Effector memory CD8-positive, alpha-beta T cell (primary cell): ENCODE results near the gene PRKAB2.
"Not testable (repeated sequence)": the region's sequence is repeated elsewhere in the genome, so short reads cannot be mapped to it uniquely, and the experiment has no call there.

Source experiments
- ATAC-seq: fragments of 150-1000 bp; cut with Tn5 transposase; replicated peaks from 2 replicates; pipeline ENCODE4 v1.10.0; 2021; ENCODE audit warnings: mild to moderate bottlenecking, moderate library complexity
- DNase-seq, 3 experiments: peaks; one replicate each; pipeline ENCODE4 v3.0.0; 2021
- H3K27ac Mint-ChIP-seq, 2 donors: one replicate each; pipeline ENCODE4 v1.8.0; 2022; ENCODE audit warnings: mild to moderate bottlenecking in 2 of 2, mixed read lengths in 2 of 2, moderate library complexity in 2 of 2
- H3K27me3 Mint-ChIP-seq, 2 donors: one replicate each; pipeline ENCODE4 v1.8.0; 2022; ENCODE audit warnings: mixed read lengths in 2 of 2
- H3K36me3 Mint-ChIP-seq: one replicate; pipeline ENCODE4 v1.8.0; 2022; ENCODE audit warnings: mild to moderate bottlenecking, moderate library complexity, mixed read lengths; ENCODE audit not compliant: insufficient read depth
- H3K4me1 Mint-ChIP-seq, 2 donors: one replicate each; pipeline ENCODE4 v1.8.0; 2022; ENCODE audit warnings: low read depth in 2 of 2, mixed read lengths in 2 of 2
- H3K4me3 Mint-ChIP-seq, 2 donors: one replicate each; pipeline ENCODE4 v1.8.0; 2022; ENCODE audit warnings: mild to moderate bottlenecking in 2 of 2, mixed read lengths in 2 of 2, moderate library complexity in 2 of 2
- H3K9me3 Mint-ChIP-seq, 2 donors: one replicate each; pipeline ENCODE4 v1.8.0; 2022; ENCODE audit warnings: mixed read lengths in 2 of 2

The PRKAB2 gene

GRCh38 chr1:147204080-147204479 lies 31.8 kb upstream of the PRKAB2 start:
- Mint-ChIP-seq H3K27ac (no peak overlapping the region), H3K4me1 (peaks cover under 1 to 5% of the 10 kb centered on the region in 2 donors), H3K4me3 (no peak overlapping the region), H3K9me3 (no peaks in the 10 kb centered on the region), H3K27me3 (no peaks in the 10 kb centered on the region), H3K36me3 (no peaks in the 10 kb centered on the region)
- ATAC-seq (no peak), DNase-seq (no peak)

DNA sequence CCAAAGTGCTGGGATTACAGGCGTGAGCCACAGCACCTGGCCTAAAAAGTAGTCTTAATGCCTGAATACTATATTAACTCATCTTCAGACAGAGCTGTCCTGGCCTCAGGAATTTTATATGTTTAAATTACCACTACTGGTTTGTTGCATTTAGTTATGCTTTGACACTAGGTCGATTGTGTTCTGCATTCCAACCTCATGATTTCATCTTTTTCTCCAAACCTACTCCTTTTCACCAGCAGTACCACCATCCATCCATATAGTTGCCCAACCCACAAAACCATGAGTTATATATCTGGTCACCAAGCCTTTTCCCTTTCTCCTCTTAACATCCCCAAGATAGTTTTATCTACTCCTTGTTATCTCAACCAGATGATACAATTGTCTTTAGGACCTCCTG lies 30.3 kb upstream of the PRKAB2 start:
- Mint-ChIP-seq H3K9me3 (no peaks in the 10 kb centered on the region), H3K36me3 (no peaks in the 10 kb centered on the region), H3K27me3 (no peaks in the 10 kb centered on the region), H3K27ac (peak overlapping the region in 1 of 2 donors; percentile 13), H3K4me3 (no peak overlapping the region), H3K4me1 (peaks cover 2 to 5% of the 10 kb centered on the region in 2 donors)
- DNase-seq = no peak
- ATAC-seq = no peak

DNA sequence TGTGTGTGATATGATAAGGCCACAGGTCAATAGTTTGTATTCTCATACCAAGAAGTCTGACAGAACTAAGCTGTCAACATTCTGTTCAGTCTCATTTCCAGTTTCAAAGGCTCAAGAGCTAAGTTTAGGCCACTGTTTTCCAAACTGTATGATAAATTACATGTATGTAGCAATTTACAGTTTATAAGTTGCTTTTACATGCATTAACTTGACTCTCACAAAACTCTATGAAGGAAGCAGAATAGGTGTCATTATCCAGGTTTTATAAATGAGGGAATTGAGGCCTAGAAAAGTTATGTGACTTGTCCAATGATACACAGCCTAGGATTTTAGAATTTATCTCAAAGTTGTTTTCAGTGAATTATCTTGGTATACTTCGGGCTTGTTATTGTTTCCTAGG lies 29.5 kb upstream of the PRKAB2 start:
- Mint-ChIP-seq H3K4me1 (peaks cover 4 to 7% of the 10 kb centered on the region in 2 donors), H3K4me3 (no peak overlapping the region), H3K9me3 (no peaks in the 10 kb centered on the region), H3K27me3 (no peaks in the 10 kb centered on the region), H3K27ac (no peak overlapping the region), H3K36me3 (no peaks in the 10 kb centered on the region)
- DNase-seq = no peak
- ATAC-seq = no peak

- Mint-ChIP-seq H3K27ac (no peak overlapping the region), H3K9me3 (no peaks in the 10 kb centered on the region), H3K4me3 (no peak overlapping the region), H3K36me3 (no peaks in the 10 kb centered on the region), H3K27me3 (no peaks in the 10 kb centered on the region), H3K4me1 (peaks cover 4 to 9% of the 10 kb centered on the region in 2 donors)
- ATAC-seq = no peak
- no peak for DNase-seq
These were observed 29.0 kb upstream of the PRKAB2 start for GRCh38 chr1:147201276-147201675.

DNA sequence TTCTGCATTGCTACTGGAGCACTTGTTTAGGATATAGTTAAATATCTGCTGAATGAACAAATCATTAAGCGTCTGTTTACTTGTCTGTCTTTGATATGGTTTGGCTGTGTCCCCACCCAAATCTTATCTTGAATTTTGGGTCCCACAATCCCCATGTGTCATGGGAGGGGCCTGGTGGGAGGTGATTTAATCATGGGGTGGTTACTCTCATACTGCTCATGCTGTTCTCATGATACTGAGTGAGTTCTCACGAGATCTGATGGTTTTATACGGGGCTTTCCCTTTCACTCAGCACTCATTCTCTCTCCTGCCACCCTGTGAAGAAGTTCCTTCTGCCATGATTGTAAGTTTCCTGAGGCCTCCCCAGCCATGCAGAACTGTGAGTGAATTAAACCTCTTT lies 25.1 kb upstream of the PRKAB2 start:
- H3K4me3 Mint-ChIP-seq, H3K27me3 Mint-ChIP-seq, H3K36me3 Mint-ChIP-seq, H3K4me1 Mint-ChIP-seq, H3K9me3 Mint-ChIP-seq, ATAC-seq, H3K27ac Mint-ChIP-seq, DNase-seq: not testable (repeated sequence)

DNA sequence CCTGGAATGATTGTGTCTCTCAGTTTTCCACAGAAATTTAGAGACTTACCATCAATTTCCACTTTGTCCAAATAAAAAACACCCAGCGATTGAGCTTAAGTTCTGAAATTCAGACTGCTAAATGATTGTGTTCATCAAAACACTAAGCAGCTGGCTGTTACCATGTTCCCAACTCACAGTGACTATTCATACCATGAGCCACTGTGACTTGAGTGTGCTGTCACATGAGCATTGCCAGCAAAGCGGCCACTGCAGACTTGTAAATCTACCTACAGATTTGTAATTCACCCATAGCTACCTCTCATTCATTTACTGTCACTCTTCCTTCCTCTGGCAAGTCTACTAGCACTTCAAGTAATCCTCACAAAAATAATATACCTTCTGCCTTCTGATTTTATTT lies 17.2 kb upstream of the PRKAB2 start:
- Mint-ChIP-seq H3K9me3 (no peaks in the 10 kb centered on the region), H3K4me3 (no peak overlapping the region), H3K27ac (no peak overlapping the region), H3K36me3 (no peaks in the 10 kb centered on the region), H3K27me3 (peaks cover 0 to 6% of the 10 kb centered on the region in 2 donors), H3K4me1 (peaks cover 0 to 5% of the 10 kb centered on the region in 2 donors)
- DNase-seq = no peak
- ATAC-seq = no peak

- no peaks in the 10 kb centered on the region for H3K9me3 Mint-ChIP-seq
- peaks cover 0 to 5% of the 10 kb centered on the region in 2 donors for H3K4me1 Mint-ChIP-seq
- no peak overlapping the region for H3K4me3 Mint-ChIP-seq
- DNase-seq (no peak), ATAC-seq (no peak)
- no peaks in the 10 kb centered on the region for H3K27me3 Mint-ChIP-seq
- H3K36me3 Mint-ChIP-seq = no peaks in the 10 kb centered on the region
- no peak overlapping the region for H3K27ac Mint-ChIP-seq
These were observed 13.2 kb upstream of the PRKAB2 start for GRCh38 chr1:147185432-147185831.

DNA sequence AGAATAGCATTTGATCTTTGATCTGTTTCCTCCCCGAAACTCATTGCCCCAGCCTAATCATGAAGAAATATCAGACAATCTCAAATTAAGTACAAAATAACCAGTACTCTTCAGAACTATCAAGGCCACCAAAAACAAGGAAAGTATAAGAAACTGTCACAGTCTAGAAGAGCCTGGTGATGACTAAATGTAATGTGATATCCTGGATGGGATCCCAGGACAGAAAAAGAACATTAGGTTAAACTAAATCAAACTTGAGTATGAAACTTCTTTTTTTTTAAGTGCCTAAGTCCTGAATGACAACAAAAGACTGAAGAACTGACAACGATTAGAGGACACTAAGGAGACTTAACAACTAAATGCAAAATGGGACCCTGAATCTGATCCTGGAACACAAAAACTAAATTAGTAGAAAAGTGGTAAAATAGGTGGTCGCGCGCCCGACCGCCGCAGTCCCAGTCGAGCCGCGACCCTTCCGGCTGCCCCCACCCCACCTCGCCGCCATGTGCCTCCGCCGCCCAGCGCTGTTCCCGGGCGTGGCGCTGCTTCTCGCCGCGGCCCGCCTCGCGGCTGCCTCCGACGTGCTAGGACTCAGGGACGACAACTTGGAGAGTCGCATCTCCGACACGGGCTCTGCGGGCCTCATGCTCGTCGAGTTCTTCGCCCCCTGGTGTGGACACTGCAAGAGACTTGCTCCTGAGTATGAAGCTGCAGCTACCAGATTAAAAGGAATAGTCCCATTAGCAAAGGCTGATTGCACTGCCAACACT lies 5.5 kb upstream of the PRKAB2 start:
- no peaks in the 10 kb centered on the region for H3K27me3 Mint-ChIP-seq
- DNase-seq (no peak), ATAC-seq (no peak)
- H3K4me3 Mint-ChIP-seq = no peak overlapping the region
- peaks cover 5% of the 10 kb centered on the region for H3K36me3 Mint-ChIP-seq
- H3K27ac Mint-ChIP-seq = peak overlapping the region in 1 of 2 donors; percentile 8
- H3K9me3 Mint-ChIP-seq = peaks cover 3 to 12% of the 10 kb centered on the region in 2 donors
- peaks cover 11% of the 10 kb centered on the region in 2 donors for H3K4me1 Mint-ChIP-seq

DNA sequence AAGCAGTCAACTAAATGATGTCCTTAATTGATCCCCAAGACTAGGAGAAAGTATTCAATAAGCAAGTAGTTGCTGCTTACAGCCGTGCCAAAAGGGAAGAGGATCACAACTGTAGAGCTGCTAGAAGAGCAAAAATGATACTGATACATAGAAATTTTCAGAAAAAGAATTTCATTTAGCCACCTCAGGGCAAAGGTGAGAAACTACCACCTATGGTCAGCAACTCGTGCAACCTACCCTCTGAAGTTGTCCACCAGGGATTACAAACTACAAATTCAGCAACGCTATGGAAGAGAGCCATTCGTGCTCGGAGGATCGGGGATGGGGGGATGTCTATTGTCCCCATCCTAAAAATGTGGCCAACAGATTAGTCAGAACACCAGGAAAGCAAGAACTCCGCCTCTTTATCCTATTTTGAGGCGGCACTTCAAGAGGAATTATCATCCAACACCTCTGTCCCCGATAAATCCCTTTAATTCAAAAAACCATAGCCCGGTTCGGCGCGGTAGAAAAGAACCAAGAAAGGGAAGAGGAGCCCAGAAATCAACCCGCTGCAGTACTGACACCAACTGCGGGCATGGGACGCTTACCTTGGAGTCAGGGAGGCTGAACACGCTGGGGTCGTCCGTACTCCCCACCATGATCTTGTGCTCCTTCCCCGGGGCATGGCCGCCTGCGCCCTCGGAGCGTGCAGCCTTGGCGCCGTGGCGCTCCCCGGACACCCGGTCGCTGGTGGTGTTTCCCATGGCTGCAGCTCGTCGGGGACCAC lies 687 bp downstream of the PRKAB2 start:
- peaks cover 12% of the 10 kb centered on the region for H3K36me3 Mint-ChIP-seq
- DNase-seq (no peak), ATAC-seq (no peak)
- no peaks in the 10 kb centered on the region for H3K27me3 Mint-ChIP-seq
- peak overlapping the region; percentile 95 to 97 for H3K27ac Mint-ChIP-seq
- peaks cover 25 to 36% of the 10 kb centered on the region in 2 donors for H3K4me1 Mint-ChIP-seq
- peaks cover 0 to 3% of the 10 kb centered on the region in 2 donors for H3K9me3 Mint-ChIP-seq
- H3K4me3 Mint-ChIP-seq = peak overlapping the region; percentile 97 to 99

DNA sequence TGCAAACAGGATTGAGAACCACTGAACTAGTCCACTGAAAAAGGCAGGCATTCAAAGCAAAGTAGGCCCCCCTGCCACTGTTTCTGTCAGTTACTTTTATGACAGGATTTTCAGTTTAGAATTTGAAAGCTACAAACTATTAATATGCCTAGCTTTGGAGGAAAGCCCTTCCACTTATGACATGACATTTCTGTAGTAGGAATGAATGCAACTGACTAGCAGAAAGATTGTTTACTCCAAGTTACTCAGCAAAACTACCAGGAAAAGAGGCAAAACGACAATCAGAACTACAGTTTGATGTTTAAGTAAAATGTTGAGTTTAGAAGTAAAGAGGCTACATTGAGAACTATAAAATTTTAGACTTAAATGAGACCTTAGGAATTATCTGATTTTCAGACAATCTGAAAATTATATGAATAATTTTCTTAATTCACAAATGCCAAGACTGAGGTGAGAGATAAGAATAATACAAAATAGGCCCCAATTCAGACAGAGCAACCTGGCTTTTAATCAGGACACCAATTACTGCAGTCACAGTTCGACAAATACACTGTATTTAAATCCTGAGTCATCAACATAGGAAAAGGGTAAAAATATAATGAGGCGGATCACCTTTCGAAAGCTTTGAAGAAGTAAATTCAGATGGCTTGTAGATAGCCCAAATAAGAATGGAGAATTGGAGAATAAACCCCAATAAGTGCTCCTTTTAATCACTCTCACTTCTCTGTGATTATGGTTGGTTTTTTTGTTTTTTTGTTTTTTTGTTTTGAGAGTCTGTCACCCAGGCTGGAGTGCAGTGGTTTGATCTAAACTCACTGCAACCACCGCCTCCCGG lies 2.2 kb downstream of the PRKAB2 start:
- no peak overlapping the region for H3K27ac Mint-ChIP-seq
- DNase-seq = no peak
- peak overlapping the region in 1 of 2 donors; percentile 45 for H3K4me3 Mint-ChIP-seq
- peaks cover 0 to 3% of the 10 kb centered on the region in 2 donors for H3K9me3 Mint-ChIP-seq
- peaks cover 17% of the 10 kb centered on the region for H3K36me3 Mint-ChIP-seq
- H3K4me1 Mint-ChIP-seq = peaks cover 25 to 41% of the 10 kb centered on the region in 2 donors
- ATAC-seq = no peak
- no peaks in the 10 kb centered on the region for H3K27me3 Mint-ChIP-seq

GRCh38 chr1:147169171-147169570 lies 3.1 kb downstream of the PRKAB2 start:
- no peak overlapping the region for H3K27ac Mint-ChIP-seq
- H3K4me3 Mint-ChIP-seq = no peak overlapping the region
- peaks cover 24 to 40% of the 10 kb centered on the region in 2 donors for H3K4me1 Mint-ChIP-seq
- H3K36me3 Mint-ChIP-seq = peaks cover 18% of the 10 kb centered on the region
- H3K9me3 Mint-ChIP-seq = peaks cover 0 to 3% of the 10 kb centered on the region in 2 donors
- H3K27me3 Mint-ChIP-seq = no peaks in the 10 kb centered on the region
- ATAC-seq = no peak
- DNase-seq = no peak

DNA sequence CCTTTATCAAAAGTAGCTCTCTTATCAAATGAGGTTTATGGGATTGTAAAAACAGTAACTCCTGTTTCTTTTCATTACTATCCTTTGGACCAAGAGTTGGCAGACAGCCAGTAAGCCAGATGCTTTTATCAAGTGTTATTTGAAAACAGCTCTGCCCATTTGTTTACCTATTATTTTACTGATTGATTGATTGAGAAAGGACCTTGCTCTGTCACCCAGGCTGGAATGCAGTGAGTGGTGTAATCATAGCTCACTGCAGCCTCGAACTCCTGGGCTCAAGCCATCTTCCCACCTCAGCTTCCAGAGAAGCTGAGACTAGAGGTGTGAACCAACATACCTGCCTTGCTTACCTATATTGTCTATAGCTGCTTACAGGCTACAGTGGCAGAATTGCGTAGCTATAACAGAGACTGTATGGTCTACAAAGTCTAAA lies 3.6 kb downstream of the PRKAB2 start:
- peaks cover 18% of the 10 kb centered on the region for H3K36me3 Mint-ChIP-seq
- H3K9me3 Mint-ChIP-seq = peaks cover 0 to 3% of the 10 kb centered on the region in 2 donors
- DNase-seq (no peak), ATAC-seq (no peak)
- no peak overlapping the region for H3K4me3 Mint-ChIP-seq
- no peaks in the 10 kb centered on the region for H3K27me3 Mint-ChIP-seq
- H3K27ac Mint-ChIP-seq = no peak overlapping the region
- H3K4me1 Mint-ChIP-seq = peaks cover 21 to 37% of the 10 kb centered on the region in 2 donors

GRCh38 chr1:147167365-147167764 lies 4.9 kb downstream of the PRKAB2 start:
- no peaks in the 10 kb centered on the region for H3K27me3 Mint-ChIP-seq
- no peak overlapping the region for H3K4me3 Mint-ChIP-seq
- no peak overlapping the region for H3K27ac Mint-ChIP-seq
- H3K4me1 Mint-ChIP-seq = peaks cover 11 to 27% of the 10 kb centered on the region in 2 donors
- H3K9me3 Mint-ChIP-seq = no peaks in the 10 kb centered on the region
- ATAC-seq = no peak
- DNase-seq = no peak
- H3K36me3 Mint-ChIP-seq = peaks cover 17% of the 10 kb centered on the region
